Tibial nerve (tissue), 4 donors: Measurements from ENCODE around the gene CRTC1.

ENCODE experiments used
- CTCF ChIP-seq, 5 experiments: fragments of 200-600 bp in 3 of 5; fragments of 450-650 bp in 2 of 5; sonication (generic) in 3 of 5; IDR thresholded peaks; one replicate each; pipeline ENCODE4 v1.5.1; 2016 to 2019; ENCODE audit warnings: antibody characterized with exemption in 5 of 5, mild to moderate bottlenecking in 3 of 5, moderate library complexity in 2 of 5
- EP300 ChIP-seq, 2 donors: sonication (generic); formaldehyde crosslinking; IDR thresholded peaks; one replicate each; pipeline ENCODE4 v1.6.1; 2017; ENCODE audit warnings: antibody characterized with exemption in 2 of 2, mild to moderate bottlenecking in 1 of 2

- TF ChIP-seq CTCF (IDR thresholded peaks at IDR 0.05) = no peak
- peak; percentile 57 to 89 for TF ChIP-seq EP300 (IDR thresholded peaks at IDR 0.05)
These were observed 32.9 kb upstream of the CRTC1 start for GRCh38 chr19:18650468-18651041.
